Fibroblast of pulmonary artery (primary cell): Measurements from ENCODE around the gene OPHN1.
A peak's percentile ranks its signal among the peaks of the same experiment; 100 is the strongest.
"Not testable (repeated sequence)": the region's sequence is repeated elsewhere in the genome, so short reads cannot be mapped to it uniquely, and the experiment has no call there.

Source experiments
- DNase-seq: peaks from one replicate; pipeline ENCODE4 v3.0.0-alpha.2; 2010; ENCODE audit warnings: low read depth
- H3K4me3 ChIP-seq: replicated peaks from 2 replicates; pipeline ENCODE4 v1.5.1; 2011; ENCODE audit warnings: low read depth, mild to moderate bottlenecking, control low read depth, low read length, moderate library complexity
- TF ChIP-seq, protein P1 (sequence below): IDR thresholded peaks from 2 replicates; pipeline ENCODE4 v1.5.1; 2011; ENCODE audit warnings: mild to moderate bottlenecking, control low read depth, low read length, inconsistent platforms; ENCODE audit errors: missing control alignments

The OPHN1 gene

DNA sequence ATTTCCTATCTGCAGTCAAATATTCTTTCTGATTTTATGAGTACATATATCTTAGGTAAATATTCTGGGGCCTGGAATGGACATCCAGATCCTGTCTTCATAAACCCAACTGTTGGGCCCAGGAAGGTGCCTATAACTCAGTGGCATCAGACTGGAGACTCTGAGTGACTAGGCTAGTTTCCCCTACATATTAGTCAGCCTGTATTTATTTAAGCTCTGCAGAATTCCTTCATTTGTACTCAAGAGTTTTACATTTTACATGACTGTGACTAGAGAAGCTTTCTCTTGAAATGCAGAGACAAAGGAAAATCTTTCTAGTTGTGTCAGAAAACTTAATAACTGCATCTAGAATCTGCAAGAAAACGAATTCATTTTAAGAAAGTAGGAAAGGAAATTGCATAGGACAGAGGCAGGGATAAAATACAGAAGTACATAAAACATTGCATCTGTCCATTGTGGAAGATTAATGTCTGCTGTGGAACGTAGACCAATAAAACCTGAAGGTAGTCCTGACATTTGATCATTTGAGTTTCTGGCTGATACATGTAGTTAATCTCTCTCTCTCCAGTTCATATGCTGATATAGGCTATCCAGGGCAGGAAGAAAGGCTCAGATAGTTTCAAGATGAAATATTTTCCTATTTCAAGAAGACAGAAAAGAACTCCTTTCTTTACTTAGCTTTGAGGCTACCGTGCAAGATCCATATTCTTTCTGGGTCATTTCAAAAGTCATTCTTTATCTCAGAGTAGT is 78.2 kb downstream of the OPHN1 start:
- DNase-seq, result no peak
- H3K4me3 ChIP-seq, result no peak overlapping the region
- TF ChIP-seq, protein P1, sequence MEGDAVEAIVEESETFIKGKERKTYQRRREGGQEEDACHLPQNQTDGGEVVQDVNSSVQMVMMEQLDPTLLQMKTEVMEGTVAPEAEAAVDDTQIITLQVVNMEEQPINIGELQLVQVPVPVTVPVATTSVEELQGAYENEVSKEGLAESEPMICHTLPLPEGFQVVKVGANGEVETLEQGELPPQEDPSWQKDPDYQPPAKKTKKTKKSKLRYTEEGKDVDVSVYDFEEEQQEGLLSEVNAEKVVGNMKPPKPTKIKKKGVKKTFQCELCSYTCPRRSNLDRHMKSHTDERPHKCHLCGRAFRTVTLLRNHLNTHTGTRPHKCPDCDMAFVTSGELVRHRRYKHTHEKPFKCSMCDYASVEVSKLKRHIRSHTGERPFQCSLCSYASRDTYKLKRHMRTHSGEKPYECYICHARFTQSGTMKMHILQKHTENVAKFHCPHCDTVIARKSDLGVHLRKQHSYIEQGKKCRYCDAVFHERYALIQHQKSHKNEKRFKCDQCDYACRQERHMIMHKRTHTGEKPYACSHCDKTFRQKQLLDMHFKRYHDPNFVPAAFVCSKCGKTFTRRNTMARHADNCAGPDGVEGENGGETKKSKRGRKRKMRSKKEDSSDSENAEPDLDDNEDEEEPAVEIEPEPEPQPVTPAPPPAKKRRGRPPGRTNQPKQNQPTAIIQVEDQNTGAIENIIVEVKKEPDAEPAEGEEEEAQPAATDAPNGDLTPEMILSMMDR, result no peak

DNA sequence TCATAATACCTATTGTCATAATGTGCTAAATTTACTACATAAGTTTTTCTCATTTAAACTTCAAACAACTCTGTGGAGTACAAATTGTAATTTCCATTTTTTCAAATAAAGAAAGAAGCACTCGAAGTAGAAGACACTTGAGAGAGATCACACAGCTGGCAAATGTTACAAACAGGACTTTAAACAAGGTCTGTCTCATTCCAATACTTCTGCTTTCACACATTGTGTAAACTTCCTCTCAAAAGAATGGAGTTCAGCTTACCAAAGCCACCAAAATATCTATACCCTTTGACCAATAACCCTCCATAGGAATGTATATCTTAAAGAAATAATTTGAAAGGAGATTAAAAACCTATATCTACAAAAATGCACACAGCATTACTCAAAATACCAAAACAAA is 88.3 kb downstream of the OPHN1 start:
- H3K4me3 ChIP-seq, result no peak overlapping the region
- peak; percentile 1 for DNase-seq
- TF ChIP-seq, protein P1, result no peak

DNA sequence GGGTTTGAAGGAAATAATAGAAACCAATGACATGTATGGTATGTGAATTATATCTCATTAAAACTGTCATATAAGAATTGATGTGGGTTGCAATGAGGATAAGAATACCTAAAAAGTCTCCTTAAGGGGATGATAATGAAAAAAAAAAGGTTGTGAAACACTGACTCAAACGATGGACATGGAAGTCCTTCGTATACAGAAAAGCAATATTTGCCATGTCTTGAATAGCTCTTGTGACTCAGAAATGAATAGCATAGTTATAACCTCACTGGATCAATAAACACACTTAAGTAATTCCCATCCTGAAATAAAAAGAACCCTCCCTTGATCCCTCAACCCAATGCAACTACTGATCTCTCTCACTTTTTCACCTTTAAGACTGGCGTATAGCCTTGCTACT is 89.7 kb downstream of the OPHN1 start:
- TF ChIP-seq, protein P1, result no peak
- no peak for DNase-seq
- H3K4me3 ChIP-seq, result no peak overlapping the region

DNA sequence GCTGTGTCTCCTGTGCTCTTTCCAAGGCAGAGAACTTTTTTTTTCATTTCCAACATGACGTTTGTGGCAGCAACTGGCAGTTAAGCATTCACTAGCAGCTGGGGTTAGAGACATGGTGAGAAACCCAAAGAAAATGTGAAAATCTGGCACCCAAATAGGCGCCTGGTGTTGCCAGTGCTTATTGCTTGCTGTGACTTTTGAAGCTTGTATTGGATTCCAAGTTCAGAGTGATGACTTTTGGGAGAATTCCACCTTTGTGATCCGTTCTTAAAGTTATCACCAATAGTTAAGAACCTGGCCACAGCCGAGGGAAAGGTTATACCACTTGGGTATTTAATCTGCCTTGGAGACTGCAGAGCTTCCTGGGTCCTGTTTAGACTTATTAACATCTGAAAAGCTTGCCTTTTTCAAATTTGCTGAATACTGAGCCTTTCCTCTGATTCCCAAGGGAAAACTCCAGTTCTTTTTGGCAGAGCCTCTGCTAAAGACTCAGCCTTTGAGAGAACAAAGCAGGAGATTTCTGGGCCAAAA is 101.0 kb downstream of the OPHN1 start:
- DNase-seq, result peak; percentile 24
- TF ChIP-seq, protein P1, result no peak
- H3K4me3 ChIP-seq, result no peak overlapping the region

DNA sequence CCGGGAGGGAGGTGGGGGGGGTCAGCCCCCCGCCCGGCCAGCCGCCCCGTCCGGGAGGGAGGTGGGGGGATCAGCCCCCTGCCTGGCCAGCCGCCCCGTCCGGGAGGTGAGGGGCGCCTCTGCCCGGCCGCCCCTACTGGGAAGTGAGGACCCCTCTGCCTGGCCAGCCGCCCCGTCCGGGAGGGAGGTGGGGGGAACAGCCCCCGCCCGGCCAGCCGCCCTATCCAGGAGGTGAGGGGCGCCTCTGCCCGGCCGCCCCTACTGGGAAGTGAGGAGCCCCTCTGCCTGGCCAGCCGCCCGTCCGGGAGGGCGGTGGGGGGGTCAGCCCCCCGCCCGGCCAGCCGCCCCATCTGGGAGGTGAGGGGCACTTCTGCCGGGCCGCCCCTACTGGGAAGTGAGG is 106.5 kb downstream of the OPHN1 start:
- not testable (repeated sequence) for DNase-seq, H3K4me3 ChIP-seq

DNA sequence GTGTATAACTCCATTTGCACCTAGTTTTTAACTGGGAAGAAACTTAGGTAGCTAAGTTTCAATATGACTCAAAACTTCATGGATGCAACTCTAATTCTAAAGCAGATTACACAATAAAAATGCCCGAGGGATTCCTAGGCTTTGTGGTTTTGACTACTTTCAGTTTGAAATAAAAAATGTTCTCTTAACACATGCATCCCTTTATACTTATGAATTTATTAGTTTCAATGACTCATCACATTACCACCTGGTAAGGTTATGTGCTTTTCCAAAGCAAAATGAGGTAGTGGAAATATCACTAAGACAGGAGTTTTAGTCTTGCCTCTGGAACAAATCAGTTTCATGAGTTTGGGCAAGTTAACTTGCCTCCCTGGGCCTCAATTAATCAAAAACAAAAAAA is 125.5 kb downstream of the OPHN1 start:
- TF ChIP-seq, protein P1, result no peak
- peak; percentile 70 for DNase-seq
- no peak overlapping the region for H3K4me3 ChIP-seq

DNA sequence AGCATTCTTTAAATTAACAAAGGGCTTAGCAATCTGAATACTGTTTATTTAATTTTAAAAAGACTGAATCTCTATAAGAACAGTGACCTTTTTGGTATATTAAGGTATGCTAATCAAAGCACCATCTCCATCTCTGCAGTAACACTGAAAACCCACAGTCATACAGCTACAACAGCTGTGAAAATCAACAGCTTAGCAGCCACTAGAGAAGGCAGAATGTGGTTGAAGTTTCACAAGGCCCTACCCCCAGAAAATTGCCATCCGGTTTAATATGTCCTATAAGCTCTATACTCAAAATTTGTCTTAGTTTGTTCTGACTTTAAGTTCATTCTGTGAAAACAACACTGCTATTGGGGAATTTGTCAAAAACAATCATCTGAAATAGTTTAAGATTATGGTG is 128.7 kb downstream of the OPHN1 start:
- TF ChIP-seq, protein P1, result no peak
- no peak for DNase-seq

More for the DNA sequence above, 128.7 kb downstream of the OPHN1 start:
- H3K4me3 ChIP-seq, result no peak overlapping the region
